ENCODE data around the gene LAD1.

DNA sequence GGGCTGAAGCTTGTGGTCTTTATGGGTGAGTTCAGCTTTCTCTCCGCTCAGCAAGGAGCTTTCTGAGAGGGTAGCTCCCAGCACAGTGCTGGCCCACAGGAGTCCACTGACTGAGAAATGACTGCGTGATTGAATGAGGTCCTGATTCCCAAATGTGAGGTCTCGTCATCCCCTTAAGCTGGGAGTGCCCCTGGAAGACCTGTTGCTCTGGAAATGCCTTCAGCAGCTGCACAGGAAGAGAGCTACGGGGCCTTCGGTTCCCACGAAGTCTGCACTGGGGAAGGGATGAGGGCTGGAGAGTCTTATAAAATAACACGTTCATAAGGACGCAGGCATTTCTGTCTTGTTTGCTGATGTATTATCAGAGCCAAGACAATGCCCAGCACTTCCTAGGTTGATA, 35.7 kb downstream of the LAD1 start:
- TF ChIP-seq, protein P1, sequence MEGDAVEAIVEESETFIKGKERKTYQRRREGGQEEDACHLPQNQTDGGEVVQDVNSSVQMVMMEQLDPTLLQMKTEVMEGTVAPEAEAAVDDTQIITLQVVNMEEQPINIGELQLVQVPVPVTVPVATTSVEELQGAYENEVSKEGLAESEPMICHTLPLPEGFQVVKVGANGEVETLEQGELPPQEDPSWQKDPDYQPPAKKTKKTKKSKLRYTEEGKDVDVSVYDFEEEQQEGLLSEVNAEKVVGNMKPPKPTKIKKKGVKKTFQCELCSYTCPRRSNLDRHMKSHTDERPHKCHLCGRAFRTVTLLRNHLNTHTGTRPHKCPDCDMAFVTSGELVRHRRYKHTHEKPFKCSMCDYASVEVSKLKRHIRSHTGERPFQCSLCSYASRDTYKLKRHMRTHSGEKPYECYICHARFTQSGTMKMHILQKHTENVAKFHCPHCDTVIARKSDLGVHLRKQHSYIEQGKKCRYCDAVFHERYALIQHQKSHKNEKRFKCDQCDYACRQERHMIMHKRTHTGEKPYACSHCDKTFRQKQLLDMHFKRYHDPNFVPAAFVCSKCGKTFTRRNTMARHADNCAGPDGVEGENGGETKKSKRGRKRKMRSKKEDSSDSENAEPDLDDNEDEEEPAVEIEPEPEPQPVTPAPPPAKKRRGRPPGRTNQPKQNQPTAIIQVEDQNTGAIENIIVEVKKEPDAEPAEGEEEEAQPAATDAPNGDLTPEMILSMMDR (IDR thresholded peaks at IDR 0.05) = no peak
- TF ChIP-seq EZH2 (IDR thresholded peaks at IDR 0.05; ENCODE audit: borderline replicate concordance, insufficient read depth, low read depth, low read length, poor library complexity, severe bottlenecking) = no peak

Data from B cell (primary cell).